Activated CD4-positive, CD25-positive, alpha-beta regulatory T cell treated with anti-CD3 and anti-CD28 coated beads, Interleukin-2, amount 50 U/mL, for 16 hours (primary cell): ENCODE results near the gene MYF6.

Experiments
- DNase-seq: peaks from one replicate; pipeline ENCODE4 v3.0.0-alpha.2; 2020; ENCODE audit warnings: low read depth, low spot score

The MYF6 gene

DNA sequence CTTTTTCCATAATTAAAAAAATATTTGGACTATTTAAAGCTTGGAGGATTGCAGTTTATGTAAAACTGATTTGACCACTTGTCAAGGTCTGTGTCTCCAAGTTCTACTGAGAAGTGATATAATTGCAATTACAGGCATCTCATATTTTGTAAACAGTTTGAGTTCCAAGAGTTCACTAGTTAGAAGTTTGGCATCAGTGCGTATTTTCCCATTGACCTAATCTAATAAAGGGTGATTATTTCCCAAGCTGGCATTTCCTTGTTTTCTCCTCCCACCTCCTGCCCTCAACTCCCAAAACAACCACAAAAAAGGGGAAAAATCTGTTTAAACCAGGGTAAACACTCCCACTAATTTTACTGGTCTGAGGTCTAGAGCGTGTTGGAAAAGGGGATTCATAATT lies 3.0 kb upstream of the MYF6 start:
- DNase-seq: no peak

DNA sequence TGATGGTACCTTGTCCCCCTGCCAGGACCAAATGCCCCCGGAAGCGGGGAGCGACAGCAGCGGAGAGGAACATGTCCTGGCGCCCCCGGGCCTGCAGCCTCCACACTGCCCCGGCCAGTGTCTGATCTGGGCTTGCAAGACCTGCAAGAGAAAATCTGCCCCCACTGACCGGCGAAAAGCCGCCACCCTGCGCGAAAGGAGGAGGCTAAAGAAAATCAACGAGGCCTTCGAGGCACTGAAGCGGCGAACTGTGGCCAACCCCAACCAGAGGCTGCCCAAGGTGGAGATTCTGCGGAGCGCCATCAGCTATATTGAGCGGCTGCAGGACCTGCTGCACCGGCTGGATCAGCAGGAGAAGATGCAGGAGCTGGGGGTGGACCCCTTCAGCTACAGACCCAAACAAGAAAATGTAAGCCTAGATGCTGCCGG lies 410 bp downstream of the MYF6 start:
- DNase-seq: no peak

DNA sequence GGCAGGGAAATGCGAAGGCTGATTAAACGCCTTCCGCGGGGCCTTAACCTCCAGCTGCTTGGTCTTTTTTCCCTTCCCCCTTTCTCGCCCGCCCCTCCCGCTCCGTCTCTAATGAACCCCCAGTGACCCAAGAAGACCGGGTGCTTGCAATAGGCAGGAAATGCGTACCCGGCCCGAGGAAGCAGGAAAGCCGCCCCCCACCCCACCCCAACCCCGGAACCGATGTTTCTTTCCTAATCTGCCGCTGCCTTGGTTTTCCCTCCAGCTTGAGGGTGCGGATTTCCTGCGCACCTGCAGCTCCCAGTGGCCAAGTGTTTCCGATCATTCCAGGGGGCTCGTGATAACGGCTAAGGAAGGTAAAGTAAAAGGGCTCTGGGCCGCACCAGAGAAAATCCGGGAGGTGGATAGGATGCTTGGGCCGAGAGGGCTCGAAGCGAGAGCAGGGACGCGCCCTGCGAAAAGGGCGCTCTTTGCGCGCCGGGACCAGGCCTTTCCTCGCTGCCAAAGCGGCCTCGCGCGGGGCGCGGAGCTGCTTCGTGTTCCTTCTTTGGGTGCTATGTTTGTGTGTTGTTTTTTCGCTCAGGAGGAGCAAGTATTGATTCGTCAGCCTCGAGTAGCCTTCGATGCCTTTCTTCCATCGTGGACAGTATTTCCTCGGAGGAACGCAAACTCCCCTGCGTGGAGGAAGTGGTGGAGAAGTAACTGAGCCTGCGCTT lies 983 bp downstream of the MYF6 start:
- no peak for DNase-seq

DNA sequence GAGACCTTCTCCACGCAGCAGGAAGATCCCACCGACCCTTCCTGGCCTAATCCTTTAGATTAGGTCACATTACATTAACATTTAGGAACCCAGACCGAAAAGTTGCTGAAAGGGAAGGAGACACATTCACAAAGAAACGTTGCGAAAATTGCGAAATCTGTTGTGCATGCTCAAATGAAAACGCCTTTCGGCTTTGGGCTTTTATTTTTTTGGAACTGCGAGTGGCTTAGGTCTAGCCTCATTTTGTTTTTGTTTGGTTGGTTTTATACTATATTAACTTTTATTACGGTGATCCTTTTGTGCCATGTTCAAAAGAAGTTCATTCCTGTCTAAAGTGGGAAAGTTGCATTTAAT lies 1.5 kb downstream of the MYF6 start:
- DNase-seq: no peak

DNA sequence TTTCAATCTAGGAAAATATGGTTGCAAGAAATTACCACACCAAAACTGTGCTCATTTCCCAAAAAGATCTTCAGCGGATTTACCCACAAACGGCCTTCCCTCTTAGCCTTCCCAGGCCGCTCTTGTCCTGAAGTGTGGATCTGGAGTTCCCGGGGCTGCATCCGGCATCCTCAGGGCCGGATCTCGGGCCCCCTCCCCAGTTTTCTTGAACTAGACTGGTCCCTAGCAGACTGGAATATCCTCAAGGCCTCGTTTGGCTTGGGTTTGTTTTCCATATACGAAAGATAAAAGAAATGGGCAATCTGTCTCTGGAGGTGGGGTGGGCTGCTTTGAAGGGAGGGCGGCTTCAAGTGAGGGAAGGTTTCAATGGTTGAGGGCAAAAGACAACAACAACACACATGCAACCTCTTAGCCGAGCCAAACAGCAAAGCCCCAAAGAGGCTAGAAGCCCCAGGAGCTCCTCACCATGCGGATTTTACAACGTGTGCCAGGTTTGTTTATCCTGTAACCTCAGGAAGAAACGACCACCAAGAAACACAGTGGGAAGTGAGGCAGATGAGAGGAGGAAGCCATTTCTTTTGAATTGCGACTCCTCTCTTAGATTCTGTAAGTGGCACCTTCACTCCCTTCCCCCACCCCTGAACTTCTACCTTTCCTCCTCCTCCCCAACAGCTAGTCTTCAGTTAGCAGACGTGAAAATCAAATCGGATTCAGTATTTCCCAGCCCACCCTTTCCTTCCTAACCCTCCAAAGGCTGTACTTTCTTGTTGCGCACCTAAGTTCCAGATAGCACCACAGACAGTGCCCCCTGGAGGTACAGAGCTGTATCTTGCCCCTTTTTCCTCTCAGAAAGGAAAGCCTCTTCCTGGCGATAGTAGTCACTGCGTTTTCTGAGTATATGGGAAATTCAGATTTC lies 2.6 kb downstream of the MYF6 start:
- no peak for DNase-seq

DNA sequence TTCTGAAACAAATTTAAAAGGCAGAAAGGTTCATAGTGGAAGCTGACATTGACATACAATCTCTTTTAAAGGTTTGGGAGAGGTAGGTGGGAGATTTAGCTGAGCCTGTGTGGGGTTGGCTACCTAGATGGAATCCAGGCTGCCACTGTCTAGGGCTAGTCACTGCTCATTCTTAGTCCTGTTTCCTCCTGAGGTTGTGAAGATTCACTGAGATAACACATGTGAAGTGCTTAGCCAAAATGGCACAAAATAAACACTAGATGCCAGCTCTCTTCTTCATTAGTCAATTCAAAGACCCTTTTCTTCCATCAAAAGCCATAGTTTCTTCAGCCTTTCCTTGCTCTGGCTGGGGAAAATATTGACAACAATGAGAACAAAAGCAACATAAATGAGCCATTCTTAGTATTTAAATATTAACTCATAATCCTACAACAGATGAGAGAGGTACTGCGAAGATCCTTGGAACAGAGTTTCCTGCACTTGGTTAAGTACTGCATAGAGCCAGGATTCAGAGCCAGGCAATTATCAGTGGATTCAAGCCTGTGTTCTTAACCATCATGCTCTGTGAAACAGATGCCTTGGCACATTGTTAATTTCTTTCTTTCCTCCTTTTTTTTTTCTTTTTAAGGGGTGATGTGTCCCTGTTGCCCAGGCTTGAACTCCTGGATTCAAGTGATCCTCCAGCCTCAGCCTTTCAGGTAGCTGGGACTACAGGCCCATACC lies 3.5 kb downstream of the MYF6 start:
- no peak for DNase-seq

DNA sequence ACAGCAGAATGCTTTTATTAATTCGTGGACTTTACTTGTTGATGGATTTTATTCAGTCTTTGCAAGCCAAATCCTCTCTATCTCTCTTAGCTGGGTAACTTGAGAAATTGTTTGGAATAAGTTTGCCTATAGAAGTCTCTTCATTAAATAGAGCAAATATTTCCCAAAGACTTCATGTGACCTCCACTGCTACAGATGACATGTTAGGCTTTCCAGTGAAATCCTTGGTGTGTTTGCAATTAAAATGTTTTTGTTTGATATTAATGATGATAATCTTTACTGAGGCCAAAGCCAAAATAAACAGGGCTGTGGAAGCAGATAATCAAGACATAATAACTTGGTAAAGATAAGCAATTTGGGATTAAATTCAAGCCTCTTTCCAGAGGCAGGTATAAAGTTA lies 4.4 kb downstream of the MYF6 start:
- DNase-seq: no peak

DNA sequence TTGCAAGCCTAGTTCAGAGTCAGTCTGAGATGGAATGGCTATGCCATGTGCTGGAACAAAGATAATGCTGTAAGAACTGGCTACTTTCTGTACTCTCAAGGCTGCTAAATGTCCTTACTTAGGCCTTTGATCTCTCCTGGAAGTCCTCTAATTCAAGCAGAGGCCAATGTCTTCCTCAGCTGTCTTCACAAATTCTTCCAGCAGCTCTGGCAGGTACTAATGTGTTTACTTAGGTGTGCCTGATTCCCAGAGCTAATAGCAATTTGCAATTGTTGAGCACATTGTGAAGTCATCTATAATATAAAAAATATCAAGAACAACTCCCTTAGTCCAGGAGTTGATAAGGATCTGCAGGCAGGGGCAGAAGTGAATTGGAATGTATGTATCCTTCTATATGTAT lies 5.4 kb downstream of the MYF6 start:
- DNase-seq: no peak

DNA sequence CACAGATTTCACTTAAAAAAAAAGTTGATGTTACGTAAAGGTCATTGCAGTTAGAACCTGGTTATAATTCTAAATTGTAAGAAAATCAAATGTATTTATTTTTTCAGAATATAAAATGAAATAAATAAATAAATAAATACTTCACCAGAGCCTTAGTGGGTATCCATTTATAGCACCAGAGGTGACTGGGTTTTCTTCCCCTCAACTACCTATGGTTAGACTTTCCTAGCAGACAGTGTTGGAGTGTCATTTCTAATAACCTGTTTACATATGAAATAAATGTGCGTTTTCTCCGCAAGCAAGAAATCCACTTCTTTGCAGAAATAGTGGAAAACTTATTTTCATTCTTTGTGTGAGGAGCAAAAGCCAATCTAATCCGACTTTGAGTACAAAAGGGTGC lies 6.0 kb downstream of the MYF6 start:
- DNase-seq: no peak

DNA sequence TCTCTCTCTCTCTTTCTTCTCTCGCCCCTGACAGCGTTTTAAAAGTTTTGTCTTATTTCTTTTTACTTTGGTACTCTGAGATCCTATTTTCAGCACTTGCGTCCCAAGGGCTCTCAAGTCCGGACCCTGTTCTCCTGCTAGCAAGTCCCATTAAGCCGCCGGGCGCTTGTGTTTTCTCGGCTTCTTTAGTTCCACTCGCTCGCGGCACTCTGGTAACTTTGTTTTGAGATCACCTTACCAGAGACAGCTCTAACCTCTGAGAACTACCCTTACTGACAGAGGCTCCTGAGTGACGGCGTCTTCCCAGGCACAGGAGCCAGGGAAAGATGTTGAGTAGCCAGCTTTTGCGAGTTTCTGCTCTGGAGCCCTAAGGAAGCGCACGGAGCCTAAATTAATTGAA lies 6.6 kb downstream of the MYF6 start:
- DNase-seq: no peak

DNA sequence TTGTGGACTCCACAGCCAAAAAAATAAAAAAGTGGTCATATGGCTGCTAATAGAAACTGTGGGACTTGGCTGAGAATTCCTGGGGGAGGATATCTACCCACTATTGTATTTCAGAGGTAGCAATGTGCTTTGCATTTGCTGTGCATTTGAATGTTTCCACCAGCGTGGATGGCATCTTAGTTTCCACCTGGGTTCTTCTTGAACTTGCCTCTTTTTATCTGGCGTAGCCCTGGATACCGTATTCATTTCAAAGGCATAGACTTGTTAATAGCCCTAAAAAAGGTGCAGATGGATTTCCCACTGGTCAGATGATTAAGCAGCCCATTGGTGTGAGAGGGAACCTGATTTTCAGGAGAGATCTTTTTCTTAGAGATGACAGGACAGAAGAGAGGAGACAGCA lies 7.4 kb downstream of the MYF6 start:
- no peak for DNase-seq

DNA sequence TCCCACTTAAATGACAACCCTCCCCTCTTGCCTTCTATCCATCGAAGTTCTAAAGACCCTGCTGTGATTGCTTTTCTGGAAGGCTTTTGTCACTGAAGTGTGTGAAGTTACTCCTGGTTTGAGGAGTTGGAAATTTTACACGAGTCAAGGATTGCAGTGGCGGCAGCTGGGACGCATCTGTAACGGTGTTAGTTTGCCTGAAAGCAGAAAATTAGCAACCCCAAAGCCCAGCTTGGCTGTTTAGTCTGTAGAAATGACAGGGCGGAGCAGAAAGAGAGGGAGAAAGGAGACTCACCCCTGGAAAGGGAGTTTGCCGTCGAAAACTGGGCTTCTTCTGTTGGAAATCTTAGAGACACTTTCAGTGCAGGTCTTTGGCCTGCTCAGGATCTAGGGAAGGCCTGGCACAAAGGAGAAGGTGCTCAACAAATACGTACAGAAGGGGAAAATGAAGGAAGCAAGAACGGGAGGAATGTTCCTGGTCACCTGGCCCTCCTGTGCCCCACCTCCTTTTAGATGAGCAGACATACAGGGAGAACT lies 8.3 kb downstream of the MYF6 start:
- no peak for DNase-seq

DNA sequence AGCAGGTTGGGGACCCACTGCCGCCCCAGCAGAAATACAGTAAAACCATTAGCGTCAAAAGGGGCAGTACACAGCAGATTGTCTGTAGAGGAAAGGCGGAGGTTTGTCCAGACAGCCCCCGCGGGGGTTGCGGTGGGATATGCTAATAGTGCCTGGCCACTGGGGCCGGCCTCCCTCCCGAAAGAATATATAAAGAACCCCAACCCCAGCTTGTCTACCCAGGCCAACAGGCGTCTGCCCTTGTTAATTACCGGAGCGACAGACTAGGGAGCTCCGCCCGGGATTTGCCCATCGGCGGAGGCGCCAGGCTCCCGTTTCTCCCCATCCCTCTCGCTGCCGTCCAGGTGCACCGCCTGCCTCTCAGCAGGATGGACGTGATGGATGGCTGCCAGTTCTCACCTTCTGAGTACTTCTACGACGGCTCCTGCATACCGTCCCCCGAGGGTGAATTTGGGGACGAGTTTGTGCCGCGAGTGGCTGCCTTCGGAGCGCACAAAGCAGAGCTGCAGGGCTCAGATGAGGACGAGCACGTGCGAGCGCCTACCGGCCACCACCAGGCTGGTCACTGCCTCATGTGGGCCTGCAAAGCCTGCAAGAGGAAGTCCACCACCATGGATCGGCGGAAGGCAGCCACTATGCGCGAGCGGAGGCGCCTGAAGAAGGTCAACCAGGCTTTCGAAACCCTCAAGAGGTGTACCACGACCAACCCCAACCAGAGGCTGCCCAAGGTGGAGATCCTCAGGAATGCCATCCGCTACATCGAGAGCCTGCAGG lies 9.4 kb downstream of the MYF6 start, which contains the start of gene MYF5:
Gene MYF5, plus strand, starts transcription at position 217 of the 774 bp plus-strand sequence. Its CDS starts 152 bp downstream, at position 369.
- no peak for DNase-seq

DNA sequence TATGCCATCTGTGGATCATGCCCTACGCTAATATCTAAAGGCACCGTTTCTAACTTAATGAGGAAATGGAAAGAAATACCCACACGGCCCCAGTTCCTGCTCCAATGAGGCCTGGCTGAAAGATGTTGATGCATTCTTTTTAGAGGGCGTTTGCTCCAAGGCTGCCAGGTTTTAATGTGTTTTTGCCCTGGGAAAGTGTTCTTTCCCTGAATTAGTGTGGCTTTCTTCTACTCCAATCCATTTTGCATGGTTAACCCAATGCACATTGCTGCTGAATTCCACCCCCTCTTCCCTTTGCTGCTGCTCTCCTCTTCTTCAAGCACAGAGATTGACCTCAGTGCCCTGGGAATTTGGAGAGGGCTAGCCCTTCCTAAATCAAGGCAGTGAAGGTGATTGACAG lies 10.4 kb downstream of the MYF6 start:
- no peak for DNase-seq

DNA sequence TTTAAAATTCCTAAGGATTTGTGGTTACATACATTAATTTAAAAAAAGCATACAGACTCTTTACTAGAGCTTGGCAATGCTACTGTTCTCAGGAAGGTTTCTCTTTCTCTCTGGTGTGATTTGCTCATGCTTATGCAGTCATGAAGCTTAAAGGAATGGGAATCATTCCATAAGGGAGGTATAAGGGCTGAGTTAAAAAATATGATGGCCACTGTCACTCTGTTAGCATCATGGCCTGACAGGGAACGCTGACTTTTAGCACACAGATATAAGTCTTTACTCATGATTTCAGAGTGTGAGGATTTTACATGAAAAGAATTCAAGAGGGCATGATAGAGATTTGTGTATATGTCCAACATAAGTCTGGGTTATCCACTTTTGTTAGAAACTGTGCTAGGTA lies 13.1 kb downstream of the MYF6 start:
- DNase-seq: no peak

DNA sequence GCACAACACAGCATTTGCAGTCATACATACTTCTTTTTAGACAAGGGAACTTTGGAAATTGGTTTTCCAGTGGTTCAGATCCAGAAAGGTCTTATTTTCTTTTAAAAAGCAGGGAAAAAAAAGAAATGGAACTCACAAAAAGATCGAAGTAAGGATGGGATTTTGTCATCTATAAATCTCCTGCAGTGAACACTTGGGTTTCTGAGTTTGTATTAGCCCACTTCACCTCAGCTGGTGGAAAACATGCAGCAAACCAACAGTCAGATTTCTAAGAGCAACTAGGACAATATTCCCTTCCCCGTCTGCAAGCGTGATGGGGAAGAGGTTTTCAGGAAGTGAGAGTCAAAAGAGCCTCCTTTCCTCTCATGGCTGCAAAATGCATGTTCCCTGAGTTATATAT lies 13.9 kb downstream of the MYF6 start:
- DNase-seq: no peak

DNA sequence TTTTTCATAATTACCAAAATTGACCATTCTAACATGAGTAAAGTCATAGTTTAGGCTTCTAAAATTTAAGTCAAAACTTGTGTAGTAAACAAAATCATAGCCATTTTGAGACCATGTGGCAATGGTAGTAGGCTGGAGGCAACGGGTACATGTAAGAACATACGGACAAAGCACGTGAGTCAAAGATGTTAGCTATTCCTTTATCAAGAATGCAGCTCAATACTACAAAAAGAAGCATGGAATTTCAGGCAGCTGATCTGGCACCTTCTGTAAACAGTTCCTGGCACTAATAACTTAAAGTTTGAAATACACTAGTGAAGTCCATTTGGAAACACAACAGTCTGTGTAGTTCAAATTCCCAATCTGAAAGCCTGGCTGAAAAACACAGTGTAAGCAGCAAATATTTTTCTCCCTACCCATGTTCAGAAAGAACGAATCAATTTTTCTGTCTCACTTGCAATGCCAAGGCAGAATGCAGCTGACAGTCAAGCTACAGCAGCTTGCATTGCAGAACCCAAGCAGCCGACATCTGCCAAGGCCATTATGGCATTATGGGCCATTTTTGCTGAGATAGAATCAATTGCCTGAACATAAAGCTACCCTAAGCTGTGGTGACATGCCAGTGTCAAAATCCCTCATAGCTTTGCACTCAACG lies 38.5 kb downstream of the MYF6 start:
- DNase-seq: no peak

DNA sequence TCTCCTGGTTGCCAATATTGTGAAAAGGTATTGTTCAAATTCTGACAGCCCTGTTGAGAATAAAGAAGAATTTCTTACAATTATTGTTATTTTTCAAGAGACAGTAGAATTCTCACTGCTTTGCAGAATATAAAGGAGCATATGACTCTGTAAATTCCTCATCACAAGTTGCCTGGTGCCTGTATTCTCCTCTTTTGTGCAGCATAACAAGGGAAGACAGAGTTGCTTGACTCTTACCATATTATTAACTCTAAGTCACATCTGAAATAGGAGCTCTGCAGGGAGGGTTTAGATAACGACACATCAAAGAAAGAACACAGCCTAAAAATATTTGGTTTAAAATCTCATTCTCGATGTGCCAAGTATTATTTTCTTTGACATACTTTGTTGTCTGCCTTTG lies 40.4 kb downstream of the MYF6 start:
- no peak for DNase-seq

DNA sequence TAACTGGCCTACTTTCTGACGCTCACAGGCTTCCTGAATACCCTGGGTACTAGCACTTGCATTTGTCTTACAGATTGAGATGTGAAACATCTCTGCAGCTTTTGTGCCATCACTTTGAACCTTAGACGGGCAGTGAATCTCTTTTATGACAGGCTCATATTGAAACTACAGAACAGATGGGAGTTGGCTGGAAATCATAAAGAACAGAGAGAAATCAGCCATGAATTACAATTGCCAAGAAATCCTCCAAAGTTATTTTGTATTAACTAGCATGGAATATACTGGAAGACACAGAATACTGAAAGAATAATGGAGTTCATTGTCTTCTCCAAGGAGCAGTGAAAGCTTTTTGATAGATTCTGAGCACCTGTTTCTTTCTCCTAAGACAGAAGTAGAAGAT lies 42.0 kb downstream of the MYF6 start:
- DNase-seq: no peak

DNA sequence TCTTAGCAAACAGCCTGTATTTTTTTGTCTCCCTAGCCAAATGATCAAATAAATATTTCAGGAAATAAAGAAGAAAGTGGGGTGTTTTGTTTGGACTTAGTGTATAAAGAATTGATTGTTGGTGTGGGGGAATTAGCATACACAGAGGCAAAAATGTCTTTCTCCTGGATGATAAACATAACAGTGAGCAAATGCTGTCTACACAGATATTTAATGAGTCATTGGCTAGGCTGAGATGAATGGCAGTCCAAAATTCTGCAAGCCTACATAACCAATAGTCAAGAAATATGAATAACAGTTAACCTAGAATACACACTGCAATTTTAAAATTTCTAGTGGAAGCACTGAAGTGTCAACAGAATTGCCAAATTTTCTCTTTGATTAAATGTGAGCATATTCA lies 45.0 kb downstream of the MYF6 start:
- no peak for DNase-seq

DNA sequence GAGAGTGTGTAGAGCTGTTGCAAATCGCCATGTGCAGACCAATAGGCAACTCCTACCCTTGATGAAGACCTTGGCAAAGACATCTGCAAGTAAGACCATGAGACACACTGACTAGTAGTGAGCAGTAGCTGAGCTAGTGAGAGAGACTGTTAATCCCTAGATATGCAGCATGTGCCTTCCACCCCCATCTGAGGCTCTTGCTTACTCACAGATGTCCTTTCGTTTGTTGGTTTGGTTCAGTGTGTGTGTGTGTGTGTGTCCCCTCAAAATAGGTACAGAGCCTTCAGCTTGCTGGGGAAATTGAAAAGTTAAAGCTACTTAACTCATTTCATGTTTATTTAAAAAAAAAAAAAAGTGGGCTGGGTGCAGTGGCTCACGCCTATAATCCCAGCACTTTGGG lies 46.8 kb downstream of the MYF6 start:
- DNase-seq: no peak
